SK-N-SH (cell line): ENCODE measurements around the gene TECPR2.

Source experiments
- MAX ChIP-seq: IDR thresholded peaks from 2 replicates; pipeline ENCODE4 v1.4.0; 2012; ENCODE audit warnings: low read depth
- POLR2AphosphoS5 ChIP-seq: IDR thresholded peaks from 2 replicates; pipeline ENCODE4 v1.6.1; 2012; ENCODE audit warnings: low read depth, low read length
- SMC3 ChIP-seq: IDR thresholded peaks from 2 replicates; pipeline ENCODE4 v1.6.1; 2012; ENCODE audit warnings: low read depth, low read length, improper control_type of control experiment
- ZBTB33 ChIP-seq: IDR thresholded peaks from 2 replicates; pipeline ENCODE4 v1.4.0; 2012; ENCODE audit warnings: low read depth, borderline replicate concordance
- TF ChIP-seq, protein P1 (sequence below): fragments of 200-600 bp; sonication (generic); IDR thresholded peaks from 2 replicates; pipeline ENCODE4 v1.6.1; 2017; ENCODE audit warnings: antibody characterized with exemption, mild to moderate bottlenecking, moderate library complexity
- TF ChIP-seq, protein P2 (sequence below): IDR thresholded peaks from 2 replicates; pipeline ENCODE4 v1.6.1; 2012; ENCODE audit warnings: mild to moderate bottlenecking, low read depth, low read length, moderate library complexity

DNA sequence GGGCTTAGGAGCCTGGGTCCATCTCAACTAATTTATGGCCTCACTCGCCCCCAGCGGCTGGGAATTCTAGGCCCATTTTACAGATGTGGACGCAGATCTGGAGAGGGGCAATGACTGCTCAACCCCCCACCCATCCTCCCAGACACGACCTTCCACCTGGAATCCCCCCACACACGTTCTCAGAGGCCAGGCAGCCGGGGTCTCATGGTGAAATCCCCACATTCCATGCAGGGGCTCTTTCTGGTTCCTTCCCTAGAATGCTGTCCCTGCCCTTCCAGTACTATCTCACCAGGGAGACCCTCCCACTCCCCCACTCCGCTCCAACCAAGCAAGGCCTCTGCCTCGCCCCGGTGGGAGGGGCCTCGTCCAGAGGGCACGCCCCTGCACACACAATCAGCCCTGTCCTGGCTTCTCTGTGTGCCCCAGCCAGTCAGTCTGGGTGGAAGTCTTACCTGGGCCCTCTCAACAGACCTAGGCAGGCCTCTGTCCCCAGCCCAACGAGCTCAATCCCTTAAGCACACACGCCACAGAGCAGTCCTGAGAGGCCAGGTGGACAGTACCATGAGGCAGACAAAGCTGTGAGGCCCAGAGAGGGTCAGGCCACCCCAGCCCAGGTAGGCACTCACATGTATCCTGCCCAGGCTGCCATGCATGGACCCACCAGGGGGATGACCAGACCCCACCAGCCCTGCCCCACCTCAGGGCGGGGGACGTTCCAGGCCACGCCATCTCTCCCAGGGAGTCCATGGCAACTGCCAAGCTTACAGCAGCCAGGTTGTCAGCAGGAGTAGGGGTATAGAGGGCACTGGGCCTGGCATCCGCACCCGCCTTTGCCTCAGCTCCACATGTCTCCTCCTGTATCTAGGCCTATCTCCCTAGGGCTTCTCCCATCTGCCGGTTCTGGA lies 148.1 kb downstream of the TECPR2 start:
- TF ChIP-seq, protein P1, sequence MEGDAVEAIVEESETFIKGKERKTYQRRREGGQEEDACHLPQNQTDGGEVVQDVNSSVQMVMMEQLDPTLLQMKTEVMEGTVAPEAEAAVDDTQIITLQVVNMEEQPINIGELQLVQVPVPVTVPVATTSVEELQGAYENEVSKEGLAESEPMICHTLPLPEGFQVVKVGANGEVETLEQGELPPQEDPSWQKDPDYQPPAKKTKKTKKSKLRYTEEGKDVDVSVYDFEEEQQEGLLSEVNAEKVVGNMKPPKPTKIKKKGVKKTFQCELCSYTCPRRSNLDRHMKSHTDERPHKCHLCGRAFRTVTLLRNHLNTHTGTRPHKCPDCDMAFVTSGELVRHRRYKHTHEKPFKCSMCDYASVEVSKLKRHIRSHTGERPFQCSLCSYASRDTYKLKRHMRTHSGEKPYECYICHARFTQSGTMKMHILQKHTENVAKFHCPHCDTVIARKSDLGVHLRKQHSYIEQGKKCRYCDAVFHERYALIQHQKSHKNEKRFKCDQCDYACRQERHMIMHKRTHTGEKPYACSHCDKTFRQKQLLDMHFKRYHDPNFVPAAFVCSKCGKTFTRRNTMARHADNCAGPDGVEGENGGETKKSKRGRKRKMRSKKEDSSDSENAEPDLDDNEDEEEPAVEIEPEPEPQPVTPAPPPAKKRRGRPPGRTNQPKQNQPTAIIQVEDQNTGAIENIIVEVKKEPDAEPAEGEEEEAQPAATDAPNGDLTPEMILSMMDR: no peak
- no peak for TF ChIP-seq SMC3
- TF ChIP-seq POLR2AphosphoS5: no peak
- no peak for TF ChIP-seq ZBTB33
- TF ChIP-seq, protein P2, sequence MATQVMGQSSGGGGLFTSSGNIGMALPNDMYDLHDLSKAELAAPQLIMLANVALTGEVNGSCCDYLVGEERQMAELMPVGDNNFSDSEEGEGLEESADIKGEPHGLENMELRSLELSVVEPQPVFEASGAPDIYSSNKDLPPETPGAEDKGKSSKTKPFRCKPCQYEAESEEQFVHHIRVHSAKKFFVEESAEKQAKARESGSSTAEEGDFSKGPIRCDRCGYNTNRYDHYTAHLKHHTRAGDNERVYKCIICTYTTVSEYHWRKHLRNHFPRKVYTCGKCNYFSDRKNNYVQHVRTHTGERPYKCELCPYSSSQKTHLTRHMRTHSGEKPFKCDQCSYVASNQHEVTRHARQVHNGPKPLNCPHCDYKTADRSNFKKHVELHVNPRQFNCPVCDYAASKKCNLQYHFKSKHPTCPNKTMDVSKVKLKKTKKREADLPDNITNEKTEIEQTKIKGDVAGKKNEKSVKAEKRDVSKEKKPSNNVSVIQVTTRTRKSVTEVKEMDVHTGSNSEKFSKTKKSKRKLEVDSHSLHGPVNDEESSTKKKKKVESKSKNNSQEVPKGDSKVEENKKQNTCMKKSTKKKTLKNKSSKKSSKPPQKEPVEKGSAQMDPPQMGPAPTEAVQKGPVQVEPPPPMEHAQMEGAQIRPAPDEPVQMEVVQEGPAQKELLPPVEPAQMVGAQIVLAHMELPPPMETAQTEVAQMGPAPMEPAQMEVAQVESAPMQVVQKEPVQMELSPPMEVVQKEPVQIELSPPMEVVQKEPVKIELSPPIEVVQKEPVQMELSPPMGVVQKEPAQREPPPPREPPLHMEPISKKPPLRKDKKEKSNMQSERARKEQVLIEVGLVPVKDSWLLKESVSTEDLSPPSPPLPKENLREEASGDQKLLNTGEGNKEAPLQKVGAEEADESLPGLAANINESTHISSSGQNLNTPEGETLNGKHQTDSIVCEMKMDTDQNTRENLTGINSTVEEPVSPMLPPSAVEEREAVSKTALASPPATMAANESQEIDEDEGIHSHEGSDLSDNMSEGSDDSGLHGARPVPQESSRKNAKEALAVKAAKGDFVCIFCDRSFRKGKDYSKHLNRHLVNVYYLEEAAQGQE: no peak
- TF ChIP-seq MAX: no peak
